ENCODE data around the gene EIF2AK3.

EIF2AK3 gene

DNA sequence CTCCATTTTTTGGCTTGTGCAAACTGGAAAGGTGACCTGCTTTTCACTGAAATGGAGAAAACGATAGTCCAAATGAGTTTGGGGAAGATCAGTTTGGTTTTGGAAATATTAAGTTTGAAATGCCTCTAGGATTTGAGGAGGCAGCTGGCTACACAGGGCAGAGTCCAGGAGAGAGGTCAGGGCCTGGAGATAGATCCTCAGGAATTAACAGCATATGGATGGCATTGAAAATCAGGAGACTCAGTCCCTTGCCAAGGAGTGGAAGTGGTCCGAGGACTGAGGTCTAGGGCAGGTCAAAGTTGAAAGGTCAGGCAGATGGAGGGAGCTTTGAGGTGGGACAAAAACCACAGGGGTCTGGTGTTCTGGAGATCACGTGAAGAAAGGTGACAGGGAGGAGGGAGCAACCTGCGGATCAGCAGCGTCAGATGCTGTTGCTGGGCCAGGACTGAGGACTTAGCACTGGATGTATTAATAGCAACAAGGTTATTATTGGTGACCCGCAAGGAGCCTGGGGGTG lies 83.7 kb downstream of the EIF2AK3 start:
- Histone ChIP-seq H3K27ac (ENCODE audit: low read depth, low read length) (no peak overlapping the region), H3K27me3 (ENCODE audit: control insufficient read depth, low read length) (no peaks in the 10 kb centered on the region), H3K4me1 (ENCODE audit: control insufficient read depth, low read length) (no peaks in the 10 kb centered on the region), H3K36me3 (ENCODE audit: control insufficient read depth, low read length) (no peaks in the 10 kb centered on the region), H3K4me2 (ENCODE audit: low read length) (no peak overlapping the region), H3K9me2 (replicated peaks; ENCODE audit: control insufficient read depth, low read length) (no peaks in the 10 kb centered on the region), H3K79me2 (ENCODE audit: control insufficient read depth, low read length) (no peaks in the 10 kb centered on the region), H3F3A (ENCODE audit: control insufficient read depth, insufficient read depth) (no peaks in the 10 kb centered on the region), H3K9me3 (ENCODE audit: control insufficient read depth, insufficient read depth, low read length) (no peaks in the 10 kb centered on the region), H3K4me3 (ENCODE audit: low read length) (no peak overlapping the region), H4K20me1 (ENCODE audit: control insufficient read depth, insufficient read depth, low read depth, low read length) (no peaks in the 10 kb centered on the region)
- TF ChIP-seq, protein P1, sequence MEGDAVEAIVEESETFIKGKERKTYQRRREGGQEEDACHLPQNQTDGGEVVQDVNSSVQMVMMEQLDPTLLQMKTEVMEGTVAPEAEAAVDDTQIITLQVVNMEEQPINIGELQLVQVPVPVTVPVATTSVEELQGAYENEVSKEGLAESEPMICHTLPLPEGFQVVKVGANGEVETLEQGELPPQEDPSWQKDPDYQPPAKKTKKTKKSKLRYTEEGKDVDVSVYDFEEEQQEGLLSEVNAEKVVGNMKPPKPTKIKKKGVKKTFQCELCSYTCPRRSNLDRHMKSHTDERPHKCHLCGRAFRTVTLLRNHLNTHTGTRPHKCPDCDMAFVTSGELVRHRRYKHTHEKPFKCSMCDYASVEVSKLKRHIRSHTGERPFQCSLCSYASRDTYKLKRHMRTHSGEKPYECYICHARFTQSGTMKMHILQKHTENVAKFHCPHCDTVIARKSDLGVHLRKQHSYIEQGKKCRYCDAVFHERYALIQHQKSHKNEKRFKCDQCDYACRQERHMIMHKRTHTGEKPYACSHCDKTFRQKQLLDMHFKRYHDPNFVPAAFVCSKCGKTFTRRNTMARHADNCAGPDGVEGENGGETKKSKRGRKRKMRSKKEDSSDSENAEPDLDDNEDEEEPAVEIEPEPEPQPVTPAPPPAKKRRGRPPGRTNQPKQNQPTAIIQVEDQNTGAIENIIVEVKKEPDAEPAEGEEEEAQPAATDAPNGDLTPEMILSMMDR (IDR thresholded peaks at IDR 0.05; ENCODE audit: low read depth, low read length, poor library complexity, severe bottlenecking) = no peak
- no peak for TF ChIP-seq EZH2phosphoT487 (IDR thresholded peaks at IDR 0.05; ENCODE audit: borderline replicate concordance, low read length)

DNA sequence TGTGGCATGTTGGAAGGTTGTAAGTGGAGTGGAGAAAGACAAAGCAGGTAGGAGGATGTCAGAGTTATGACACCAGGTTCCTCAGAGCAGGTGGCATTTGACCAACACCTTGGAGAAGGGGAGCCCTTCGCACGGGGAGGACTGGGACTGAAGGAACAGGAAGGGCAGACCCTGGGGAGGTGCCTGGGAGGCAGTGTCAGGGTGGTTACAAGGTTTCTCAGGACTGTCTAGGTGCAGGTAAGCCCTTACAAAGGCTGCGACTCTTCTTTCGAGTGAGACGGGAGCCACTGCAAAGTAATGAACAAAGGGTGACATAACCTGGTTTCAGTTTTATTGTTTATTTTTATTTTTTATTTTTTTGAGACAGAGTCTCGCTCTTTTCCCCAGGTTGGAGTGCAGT lies 84.6 kb downstream of the EIF2AK3 start:
- TF ChIP-seq, protein P1 (IDR thresholded peaks at IDR 0.05; ENCODE audit: low read depth, low read length, poor library complexity, severe bottlenecking) = no peak
- no peak for TF ChIP-seq EZH2phosphoT487 (IDR thresholded peaks at IDR 0.05; ENCODE audit: borderline replicate concordance, low read length)
- Histone ChIP-seq H3F3A (ENCODE audit: control insufficient read depth, insufficient read depth) (no peaks in the 10 kb centered on the region), H3K4me2 (ENCODE audit: low read length) (no peak overlapping the region), H3K27ac (ENCODE audit: low read depth, low read length) (no peak overlapping the region), H3K79me2 (ENCODE audit: control insufficient read depth, low read length) (no peaks in the 10 kb centered on the region), H3K9me3 (ENCODE audit: control insufficient read depth, insufficient read depth, low read length) (no peaks in the 10 kb centered on the region), H3K27me3 (ENCODE audit: control insufficient read depth, low read length) (no peaks in the 10 kb centered on the region), H3K4me1 (ENCODE audit: control insufficient read depth, low read length) (no peaks in the 10 kb centered on the region), H4K20me1 (ENCODE audit: control insufficient read depth, insufficient read depth, low read depth, low read length) (no peaks in the 10 kb centered on the region), H3K36me3 (ENCODE audit: control insufficient read depth, low read length) (no peaks in the 10 kb centered on the region), H3K4me3 (ENCODE audit: low read length) (no peak overlapping the region), H3K9me2 (replicated peaks; ENCODE audit: control insufficient read depth, low read length) (no peaks in the 10 kb centered on the region)

DNA sequence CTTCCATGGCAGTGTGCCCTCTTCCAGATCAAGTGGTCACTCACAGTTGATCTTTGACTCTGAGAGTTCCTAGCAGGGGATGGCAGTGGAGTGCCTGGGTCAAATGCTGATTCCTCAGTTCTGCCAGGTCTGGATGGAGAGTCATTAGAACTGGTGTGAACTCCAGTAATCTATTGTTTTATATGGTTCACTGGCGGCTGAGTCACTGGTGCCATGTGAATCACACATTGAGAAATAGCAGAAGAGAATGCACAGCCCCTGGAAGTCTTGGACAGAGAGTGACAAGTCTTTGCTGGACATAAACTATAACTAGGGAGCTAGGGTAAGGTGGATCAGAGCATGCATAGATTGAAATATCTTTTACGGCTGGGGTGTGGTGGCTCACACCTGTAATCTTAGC lies 86.9 kb downstream of the EIF2AK3 start:
- Histone ChIP-seq H3K4me2 (ENCODE audit: low read length) (no peak overlapping the region), H3K9me2 (replicated peaks; ENCODE audit: control insufficient read depth, low read length) (no peaks in the 10 kb centered on the region), H4K20me1 (ENCODE audit: control insufficient read depth, insufficient read depth, low read depth, low read length) (no peaks in the 10 kb centered on the region), H3F3A (ENCODE audit: control insufficient read depth, insufficient read depth) (no peaks in the 10 kb centered on the region), H3K79me2 (ENCODE audit: control insufficient read depth, low read length) (no peaks in the 10 kb centered on the region), H3K4me1 (ENCODE audit: control insufficient read depth, low read length) (no peaks in the 10 kb centered on the region), H3K36me3 (ENCODE audit: control insufficient read depth, low read length) (no peaks in the 10 kb centered on the region), H3K27me3 (ENCODE audit: control insufficient read depth, low read length) (no peaks in the 10 kb centered on the region), H3K27ac (ENCODE audit: low read depth, low read length) (no peak overlapping the region), H3K4me3 (ENCODE audit: low read length) (no peak overlapping the region), H3K9me3 (ENCODE audit: control insufficient read depth, insufficient read depth, low read length) (no peaks in the 10 kb centered on the region)
- TF ChIP-seq, protein P1 (IDR thresholded peaks at IDR 0.05; ENCODE audit: low read depth, low read length, poor library complexity, severe bottlenecking) = no peak
- TF ChIP-seq EZH2phosphoT487 (IDR thresholded peaks at IDR 0.05; ENCODE audit: borderline replicate concordance, low read length) = no peak

Data from DOHH2 (cell line).